Stimulated activated CD4-positive, alpha-beta T cell treated with anti-CD3 and anti-CD28 coated beads, Interleukin-2, amount 100 ng/mL, for 4 hours (primary cell): ENCODE measurements around the gene SLC25A13.
"Not testable (repeated sequence)": the region's sequence is repeated elsewhere in the genome, so short reads cannot be mapped to it uniquely, and the experiment has no call there.

Experiments used
- DNase-seq: peaks from one replicate; pipeline ENCODE4 v3.0.0-alpha.2; 2020; ENCODE audit warnings: low read depth

The SLC25A13 gene

DNA sequence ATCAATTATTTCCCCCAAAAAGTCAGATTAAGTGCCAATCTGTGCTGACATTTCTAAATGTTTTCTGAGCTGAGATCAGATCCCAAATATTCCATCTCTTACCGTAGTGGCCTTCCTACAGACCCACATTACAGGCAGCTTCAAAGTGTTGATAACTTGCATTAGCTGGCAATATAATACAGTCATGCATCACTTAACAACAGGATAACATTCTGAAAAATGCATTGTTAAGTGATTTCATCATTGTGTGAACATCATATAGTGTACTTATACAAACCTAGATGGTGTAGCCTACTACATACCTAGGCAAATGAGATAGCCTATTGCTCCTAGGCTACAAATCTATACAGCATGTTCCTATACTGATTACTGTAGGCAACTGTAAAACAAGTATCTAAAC is 22.4 kb downstream of the SLC25A13 start:
- no peak for DNase-seq

GRCh38 chr7:96297876-96298275 is 24.0 kb downstream of the SLC25A13 start:
- no peak for DNase-seq

- DNase-seq = not testable (repeated sequence)
Measured at GRCh38 chr7:96297446-96297845, 24.5 kb downstream of the SLC25A13 start.

- DNase-seq = not testable (repeated sequence)
Measured at GRCh38 chr7:96293911-96294310, 28.0 kb downstream of the SLC25A13 start.

DNA sequence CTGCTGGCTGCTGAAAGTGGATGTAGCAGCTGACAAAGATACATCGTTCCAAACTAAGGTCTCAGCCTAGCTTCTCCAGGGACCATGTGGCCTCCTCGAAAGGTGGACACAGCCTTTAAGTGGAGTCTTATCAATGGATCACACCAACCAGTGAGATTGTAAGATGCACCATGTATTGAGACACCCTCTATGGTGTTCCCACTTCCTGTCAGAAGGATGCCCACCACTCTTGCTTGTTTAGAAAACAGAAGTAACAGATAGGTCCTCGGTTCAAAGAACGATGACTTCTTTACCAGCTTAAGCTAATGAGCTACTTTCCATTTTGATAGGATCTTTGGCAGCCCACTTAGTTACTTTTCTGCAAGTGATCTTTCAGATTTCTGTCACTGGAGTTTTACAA is 34.3 kb downstream of the SLC25A13 start:
- DNase-seq = no peak

- no peak for DNase-seq
Measured at GRCh38 chr7:96287132-96287531, 34.8 kb downstream of the SLC25A13 start.

- DNase-seq = no peak
Measured at GRCh38 chr7:96285579-96285978, 36.3 kb downstream of the SLC25A13 start.

GRCh38 chr7:96284835-96285234 is 37.1 kb downstream of the SLC25A13 start:
- no peak for DNase-seq

GRCh38 chr7:96284240-96284639 is 37.7 kb downstream of the SLC25A13 start:
- no peak for DNase-seq

GRCh38 chr7:96282835-96283234 is 39.1 kb downstream of the SLC25A13 start:
- DNase-seq = no peak

- DNase-seq = no peak
Measured at GRCh38 chr7:96277921-96278320, 44.0 kb downstream of the SLC25A13 start.

DNA sequence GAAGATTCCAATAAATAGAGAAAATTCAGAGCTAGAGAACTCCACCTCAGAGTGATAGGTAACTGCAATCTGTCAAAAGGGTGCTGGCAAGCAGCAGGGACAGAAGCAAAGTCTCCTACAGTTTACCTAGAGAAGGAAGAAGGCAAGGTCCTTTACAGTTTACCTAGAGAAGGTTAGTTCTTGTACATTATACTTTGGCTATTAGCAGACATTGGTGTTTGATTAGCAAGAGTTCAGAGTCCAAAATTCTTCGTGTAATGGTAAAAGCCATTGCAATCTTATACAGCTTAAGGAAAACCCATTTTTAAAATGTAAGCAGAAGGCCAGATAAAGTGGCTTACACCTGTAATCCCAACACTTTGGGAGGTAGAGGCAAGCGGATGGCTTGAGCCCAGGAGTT is 45.9 kb downstream of the SLC25A13 start:
- DNase-seq = no peak

DNA sequence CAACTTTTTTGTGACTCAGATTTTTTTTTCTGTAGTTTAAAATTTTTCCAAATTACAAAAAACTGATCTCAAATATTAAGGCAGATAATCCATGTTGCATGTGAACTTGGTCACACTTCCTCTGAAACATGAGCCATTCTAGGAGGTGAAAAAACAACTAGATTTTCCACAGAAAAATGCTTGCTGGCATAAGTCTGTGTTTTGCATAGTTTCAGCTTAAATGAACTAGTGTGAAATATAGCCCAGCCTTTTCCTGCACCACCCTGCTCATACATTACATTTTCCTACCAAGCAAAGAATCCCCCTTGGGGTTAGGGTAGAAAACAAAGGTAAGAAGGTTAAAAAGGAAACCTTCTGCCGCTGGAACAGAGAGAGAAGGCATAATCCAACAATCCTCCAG is 48.2 kb downstream of the SLC25A13 start:
- no peak for DNase-seq

- DNase-seq = no peak
Measured at GRCh38 chr7:96269246-96269994, 52.5 kb downstream of the SLC25A13 start.

GRCh38 chr7:96266580-96266979 is 55.3 kb downstream of the SLC25A13 start:
- DNase-seq = no peak

GRCh38 chr7:96266015-96266414 is 55.9 kb downstream of the SLC25A13 start:
- DNase-seq = no peak

DNA sequence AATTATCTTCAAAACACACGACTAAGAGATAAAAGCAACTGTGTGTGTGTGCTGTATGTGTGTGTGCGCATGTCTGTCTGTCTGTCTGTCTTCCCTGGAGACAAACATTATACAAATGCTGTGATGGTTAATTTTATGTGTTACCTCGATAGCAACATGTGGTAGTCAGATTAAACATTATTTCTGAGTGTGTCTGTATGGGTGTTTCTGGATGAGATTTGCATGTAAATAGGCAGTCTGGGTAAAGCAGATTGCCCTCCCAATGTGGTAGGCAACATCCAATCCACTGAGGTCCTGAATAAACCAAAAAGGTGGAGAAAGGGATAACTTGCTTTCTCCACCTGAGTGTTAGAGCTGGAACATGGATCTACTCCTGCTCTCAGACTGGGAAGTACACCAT is 67.9 kb downstream of the SLC25A13 start:
- no peak for DNase-seq

- DNase-seq = no peak
Measured at GRCh38 chr7:96253441-96253840, 68.5 kb downstream of the SLC25A13 start.

DNA sequence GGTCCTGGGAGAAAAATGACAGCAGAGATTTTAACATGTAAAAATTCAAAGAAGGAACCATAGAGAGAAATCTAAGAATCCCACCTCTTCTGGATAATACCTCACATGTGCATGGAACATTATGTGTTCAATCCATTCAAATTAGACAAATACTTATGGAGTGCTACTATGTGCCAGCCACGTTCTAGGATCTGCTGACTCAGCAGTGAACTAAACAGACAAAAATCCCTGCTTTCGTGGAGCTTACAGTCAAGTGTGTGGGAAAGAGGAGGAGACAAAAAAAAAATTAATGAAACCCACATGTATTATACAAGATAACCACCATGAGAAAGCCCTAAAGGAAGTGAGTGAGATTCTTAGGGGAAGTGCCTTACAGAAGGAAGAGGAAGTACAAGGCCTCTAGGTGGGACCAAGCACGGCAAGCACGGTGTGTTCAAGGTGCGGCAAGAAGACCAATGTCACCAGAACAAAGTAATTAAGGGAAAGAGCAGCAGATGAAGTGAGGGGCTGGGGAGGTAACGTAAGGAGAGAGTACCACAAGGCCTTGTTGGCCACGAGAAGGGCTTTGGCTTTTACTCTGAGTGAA is 71.0 kb downstream of the SLC25A13 start:
- no peak for DNase-seq

DNA sequence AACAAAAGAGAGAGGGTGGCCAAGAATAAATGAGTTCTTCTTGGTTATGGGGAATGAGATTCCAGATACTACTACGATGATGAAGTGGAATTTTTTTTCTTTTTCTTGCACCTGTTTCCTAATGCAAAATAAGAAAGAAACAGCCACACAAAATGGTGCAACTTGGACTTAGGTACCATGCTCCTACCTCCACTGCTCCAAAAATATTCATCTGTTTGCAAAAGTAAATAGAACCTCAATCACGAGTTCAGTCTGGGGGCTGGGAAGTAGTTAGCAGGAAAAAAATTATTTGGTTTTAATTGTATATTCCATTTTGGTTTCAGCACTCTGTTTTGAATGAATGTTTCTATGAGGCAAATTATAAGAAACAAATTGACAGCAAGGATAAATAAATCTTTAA is 73.5 kb downstream of the SLC25A13 start:
- DNase-seq = no peak

DNA sequence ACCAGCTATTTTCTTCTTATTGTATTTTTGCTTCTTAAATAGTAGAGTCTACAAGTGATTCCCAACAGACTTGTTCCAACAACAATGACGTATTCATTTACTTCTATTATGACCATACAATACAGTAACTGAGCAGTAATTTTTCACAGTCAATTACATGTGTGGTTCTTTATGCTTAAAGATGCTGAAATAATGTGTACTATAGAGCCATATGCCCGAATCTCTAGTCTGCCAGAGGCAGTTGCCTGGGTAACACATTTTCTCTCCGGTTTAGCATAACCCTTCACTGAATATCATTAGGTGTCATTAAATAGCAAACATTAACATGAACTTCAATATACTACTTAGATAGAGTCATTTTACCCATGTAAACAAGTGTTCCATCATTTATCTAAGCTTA is 75.0 kb downstream of the SLC25A13 start:
- no peak for DNase-seq

- DNase-seq = no peak
Measured at GRCh38 chr7:96244992-96245292, 77.0 kb downstream of the SLC25A13 start.

DNA sequence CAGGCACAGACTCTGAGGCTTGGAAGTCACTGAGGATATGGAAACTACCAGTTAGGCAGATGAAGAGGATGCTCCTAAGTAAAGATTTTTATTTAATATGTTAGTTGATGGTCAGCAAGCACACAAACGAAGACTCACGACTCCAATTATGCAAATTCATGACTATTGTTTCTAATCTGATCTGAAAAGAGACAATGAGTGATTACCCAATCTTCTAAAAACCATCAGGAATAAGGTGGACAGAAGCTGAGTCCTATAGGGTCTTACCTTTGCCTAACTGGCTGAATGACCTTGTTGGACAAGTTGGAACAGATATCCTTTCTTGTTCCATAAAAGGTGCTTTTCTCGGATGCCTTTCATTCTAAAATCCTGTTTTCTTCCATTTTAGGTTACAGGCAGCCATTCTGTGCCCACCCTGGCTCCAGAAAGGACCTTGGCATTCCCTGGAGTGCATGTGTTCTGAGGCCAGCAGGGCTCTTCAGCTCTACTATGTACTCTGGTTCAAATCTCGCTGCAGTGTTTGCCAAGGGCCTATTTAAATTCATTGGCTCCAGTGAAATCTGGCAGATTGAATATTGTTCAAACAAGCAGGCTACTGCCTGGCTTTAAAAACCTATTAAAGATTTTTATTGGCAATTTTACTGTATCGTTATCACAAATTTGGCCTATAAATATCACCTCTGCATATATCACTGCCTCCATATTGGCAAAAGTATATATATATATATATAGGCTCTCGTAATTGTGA is 77.5 kb downstream of the SLC25A13 start:
- DNase-seq = no peak
